Adrenal gland (tissue), 12 donors: ENCODE data around the gene DGCR6L. TPM values are rescaled to one million over a fixed set of nuclear protein-coding genes. Genes with fewer than 3 reads are reported as not detected.

Source experiments
- DNase-seq, 7 donors: peaks; one replicate each; pipeline ENCODE4 v3.0.0-alpha.2; 2019 to 2020
- H3K27ac ChIP-seq, 5 donors: fragments of 200-600 bp; sonication (generic) in 4 of 5; 1 replicate in 3 of 5; 2 replicates in 2 of 5; pipeline versions ENCODE4 v1.5.1 to v1.8.0; 2016 to 2020; ENCODE audit warnings: mild to moderate bottlenecking in 1 of 5
- H3K27me3 ChIP-seq: fragments of 200-600 bp; 2 replicates; pipeline ENCODE4 v1.8.0; 2021
- H3K36me3 ChIP-seq, 2 donors: fragments of 200-600 bp; replicated peaks in 1 of 2; 1 replicate in 1 of 2; 2 replicates in 1 of 2; pipeline versions ENCODE4 v1.5.1 to v1.8.0; 2018 to 2022
- H3K4me1 ChIP-seq, 2 donors: fragments of 200-600 bp; replicated peaks in 1 of 2; 1 replicate in 1 of 2; 2 replicates in 1 of 2; pipeline versions ENCODE4 v1.5.1 to v1.8.0; 2018 to 2021
- H3K4me3 ChIP-seq, 4 donors: fragments of 200-600 bp; sonication (generic) in 3 of 4; one replicate each; pipeline ENCODE4 v1.5.1; 2016 to 2018
- H3K9me3 ChIP-seq, 3 donors: fragments of 200-600 bp; sonication (generic) in 1 of 3; replicated peaks in 1 of 3; 1 replicate in 2 of 3; 2 replicates in 1 of 3; pipeline versions ENCODE4 v1.5.1 to v1.8.0; 2016 to 2021
- POLR2A ChIP-seq, 2 donors: fragments of 450-650 bp; IDR thresholded peaks; one replicate each; pipeline ENCODE4 v1.6.1; 2017; ENCODE audit warnings: antibody characterized with exemption in 2 of 2, mild to moderate bottlenecking in 2 of 2, moderate library complexity in 1 of 2
- WGBS, 4 donors: extraction: QIAGEN DNeasy Blood & Tissue Kit in 2 of 4; methylation state at CpG; one replicate each; pipeline versions ENCODE4 v1.1.5 to v1.1.7; 2013 to 2017; 5-methylcytosine and 5-hydroxymethylcytosine counted together
- intact Hi-C, 2 donors: fragments of 100-400 bp; cut with DNase I; formaldehyde crosslinking; loops; one replicate each; pipeline versions ENCODE4 v1.14.1 to v1.15.0; 2022 to 2023
- polyA plus RNA-seq, 3 donors: library from polyadenylated mRNA; stranded (reverse); fragments of 200-250 nt in 2 of 3; fragments of 350-450 nt in 1 of 3; fragmentation: Illumina TruSeq in 1 of 3; extraction: RNeasy Lipid Tissue Mini Kit (QIAGEN cat#74804) in 1 of 3; gene quantifications; one replicate each; pipeline ENCODE4 v1.2.3, GENCODE V29; 2013 to 2014
- total RNA-seq, 9 donors: library from RNA; depleted of rRNA in 4 of 9; stranded (reverse); fragments of >200 nt in 4 of 9; fragments of 120-200 nt in 1 of 9; fragmentation: NEBNext Ultra II Directional in 1 of 9; extraction: Animal tissue kit (Norgen Biotek cat#: 25700) in 1 of 9; gene quantifications; one replicate each; pipeline versions ENCODE4 v1.1.0 to v1.2.4, GENCODE V29; 2013 to 2023
- TF ChIP-seq, protein P1 (sequence below), 6 experiments: fragments of 450-650 bp in 4 of 6; fragments of 200-600 bp in 2 of 6; sonication (generic) in 1 of 6; IDR thresholded peaks; 1 replicate in 5 of 6; 2 replicates in 1 of 6; pipeline versions ENCODE4 v1.5.1 to v1.8.0; 2016 to 2021; ENCODE audit warnings: antibody characterized with exemption in 6 of 6, mild to moderate bottlenecking in 2 of 6, moderate library complexity in 1 of 6
- donor health status: healthy with polysubstance abuse.
- donor health status: Bipolar disorder and iron deficiency.
- donor health status: DM: yes; HTN: yes; CAD: no.
- donor health status: DM: no; HTN: no; CAD: no.
- donor health status: DM: no; HTN: no; CAD: no.
- donor health status: DM: yes; HTN: yes; CAD: no.

Gene DGCR6L
- total and polyA plus RNA-seq, 12 donors: 12.1 to 159 (median 74.1) TPM

DNA sequence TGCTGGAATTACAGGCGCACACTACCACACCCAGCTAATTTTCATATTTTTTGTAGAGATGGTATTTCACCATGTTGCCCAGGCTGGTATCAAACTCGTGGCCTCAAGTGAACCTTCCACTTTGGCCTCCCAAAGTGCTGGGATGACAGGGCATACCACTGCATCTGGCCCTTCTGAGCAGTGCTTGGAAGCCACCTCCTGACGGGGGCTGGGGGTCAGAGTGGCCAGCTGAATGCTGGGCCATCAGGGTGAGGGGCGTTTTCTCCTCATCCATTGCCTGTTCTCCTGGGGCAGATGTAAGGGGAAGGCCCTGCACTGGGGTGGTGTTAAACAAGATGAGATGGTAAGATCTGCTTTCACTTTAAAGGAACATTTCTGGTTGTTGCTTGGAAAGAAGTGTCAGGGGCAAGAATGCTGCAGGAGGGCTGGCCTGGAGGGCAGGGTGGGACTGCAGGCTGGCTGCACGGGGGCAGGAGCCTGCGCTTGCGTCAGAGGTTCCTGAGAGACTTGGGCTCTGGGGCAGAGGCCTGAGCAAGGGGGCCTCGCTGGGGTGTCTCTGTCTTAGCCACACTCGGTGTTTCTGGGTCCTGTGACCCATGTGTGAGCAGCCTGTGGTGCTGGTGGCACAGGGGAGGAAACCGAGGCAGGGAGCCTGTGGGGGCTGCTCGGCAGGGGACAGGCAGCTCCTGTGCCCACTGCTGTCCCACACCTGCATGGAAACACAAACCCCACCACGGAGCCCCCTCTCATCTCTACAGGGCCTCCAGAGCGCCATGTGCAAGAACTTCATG, 17.2 kb downstream of the DGCR6L start:
- no peaks in the 10 kb centered on the region for H3K36me3 ChIP-seq
- WGBS, 4 donors: 64 to 70% (median 66%) methylated on average over 9 to 13 of the region's 13 CpGs
- intact Hi-C loops: no loop called here
- H3K27me3 ChIP-seq: no peaks in the 10 kb centered on the region
- H3K27ac ChIP-seq: no peak overlapping the region
- H3K9me3 ChIP-seq: no peaks in the 10 kb centered on the region
- H3K4me3 ChIP-seq: no peak overlapping the region
- peaks cover 0 to 11% of the 10 kb centered on the region in 2 donors for H3K4me1 ChIP-seq
- TF ChIP-seq, protein P1, sequence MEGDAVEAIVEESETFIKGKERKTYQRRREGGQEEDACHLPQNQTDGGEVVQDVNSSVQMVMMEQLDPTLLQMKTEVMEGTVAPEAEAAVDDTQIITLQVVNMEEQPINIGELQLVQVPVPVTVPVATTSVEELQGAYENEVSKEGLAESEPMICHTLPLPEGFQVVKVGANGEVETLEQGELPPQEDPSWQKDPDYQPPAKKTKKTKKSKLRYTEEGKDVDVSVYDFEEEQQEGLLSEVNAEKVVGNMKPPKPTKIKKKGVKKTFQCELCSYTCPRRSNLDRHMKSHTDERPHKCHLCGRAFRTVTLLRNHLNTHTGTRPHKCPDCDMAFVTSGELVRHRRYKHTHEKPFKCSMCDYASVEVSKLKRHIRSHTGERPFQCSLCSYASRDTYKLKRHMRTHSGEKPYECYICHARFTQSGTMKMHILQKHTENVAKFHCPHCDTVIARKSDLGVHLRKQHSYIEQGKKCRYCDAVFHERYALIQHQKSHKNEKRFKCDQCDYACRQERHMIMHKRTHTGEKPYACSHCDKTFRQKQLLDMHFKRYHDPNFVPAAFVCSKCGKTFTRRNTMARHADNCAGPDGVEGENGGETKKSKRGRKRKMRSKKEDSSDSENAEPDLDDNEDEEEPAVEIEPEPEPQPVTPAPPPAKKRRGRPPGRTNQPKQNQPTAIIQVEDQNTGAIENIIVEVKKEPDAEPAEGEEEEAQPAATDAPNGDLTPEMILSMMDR (IDR thresholded peaks at IDR 0.05): no peak
- TF ChIP-seq POLR2A (IDR thresholded peaks at IDR 0.05): no peak
- DNase-seq: no peak

DNA sequence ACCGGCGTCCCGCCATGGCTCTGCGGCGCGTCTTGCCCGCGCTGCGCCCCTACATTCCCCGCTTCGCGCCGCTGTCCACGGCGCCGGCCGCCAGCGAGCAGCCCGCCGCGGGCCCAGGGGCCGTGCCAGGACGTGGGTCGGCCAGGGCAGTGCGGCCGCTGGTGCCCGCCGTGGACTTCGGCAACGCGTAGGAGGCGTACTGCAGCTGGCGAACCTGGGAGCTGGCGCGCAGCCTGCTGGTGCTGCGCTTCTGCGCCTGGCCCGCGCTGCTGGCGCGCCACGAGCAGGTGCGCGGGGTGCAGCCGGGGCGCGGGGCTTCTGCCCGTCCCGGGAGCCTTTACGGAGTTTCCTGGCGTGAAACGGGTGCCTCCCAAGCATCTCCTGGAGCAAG, 20.1 kb downstream of the DGCR6L start:
- Histone ChIP-seq H3K36me3 (no peaks in the 10 kb centered on the region), H3K4me3 (peak overlapping the region in 2 of 4 donors; percentile 33 to 53), H3K4me1 (peaks cover 0 to 11% of the 10 kb centered on the region in 2 donors), H3K27me3 (no peaks in the 10 kb centered on the region), H3K27ac (no peak overlapping the region), H3K9me3 (no peaks in the 10 kb centered on the region)
- TF ChIP-seq, protein P1 (IDR thresholded peaks at IDR 0.05): no peak
- TF ChIP-seq POLR2A (IDR thresholded peaks at IDR 0.05): no peak
- WGBS, 4 donors: 0 to 1% (median 0%) methylated on average over 17 to 52 of the region's 52 CpGs
- intact Hi-C loops: no loop called here
- DNase-seq: peak in 4 of 7 donors; percentile 32 to 54 (median 40)

DNA sequence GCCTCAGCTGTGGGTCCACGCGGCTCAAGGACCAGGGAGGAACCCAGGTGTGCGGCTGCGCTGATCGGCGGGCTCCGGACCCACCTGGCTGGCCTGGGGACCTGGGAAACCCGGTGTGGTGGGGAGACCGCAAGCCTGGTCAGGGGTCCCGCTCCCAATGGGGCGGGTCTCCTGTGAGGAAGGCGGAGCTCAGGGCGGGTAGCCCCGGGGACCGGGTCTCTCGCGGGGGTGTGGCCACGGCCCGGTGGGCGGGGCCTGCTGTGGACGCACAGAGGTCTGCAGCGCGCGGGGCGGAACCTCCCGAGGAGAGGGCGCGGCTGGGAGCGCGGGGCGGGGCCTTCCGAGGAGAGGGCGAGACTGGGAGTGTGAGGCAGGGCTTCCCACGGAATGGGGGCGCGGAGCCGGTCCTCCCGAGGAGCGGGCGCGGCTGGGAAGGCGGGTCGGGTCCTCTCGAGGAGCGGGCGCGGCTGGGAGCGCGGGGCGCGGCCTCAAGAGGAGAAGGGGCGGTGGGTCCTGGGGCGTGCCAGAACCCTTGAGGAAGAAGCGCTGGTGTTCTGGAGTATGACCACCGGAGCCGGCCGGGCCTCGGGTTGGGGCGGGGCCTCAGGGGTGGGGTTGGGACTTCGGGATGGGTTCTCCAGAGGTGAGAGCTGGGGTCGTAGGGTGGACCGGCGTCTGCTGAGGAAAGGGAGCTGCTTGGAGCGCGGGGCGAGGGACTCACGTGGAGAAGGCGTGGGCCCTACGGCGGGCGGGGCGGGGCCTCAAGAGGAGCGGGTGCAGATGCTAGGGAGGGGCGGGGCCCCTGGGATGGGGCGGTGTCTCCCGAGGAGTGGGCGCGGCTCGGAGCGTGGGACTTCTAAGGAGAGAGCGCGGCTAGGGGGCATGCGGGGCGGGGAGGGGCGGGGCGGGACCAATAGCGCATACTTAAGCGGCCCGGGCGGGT, 20.8 kb downstream of the DGCR6L start:
- Histone ChIP-seq H3K36me3 (no peaks in the 10 kb centered on the region), H3K27me3 (no peaks in the 10 kb centered on the region), H3K4me3 (peak overlapping the region in 2 of 4 donors; percentile 33 to 53), H3K27ac (no peak overlapping the region), H3K9me3 (no peaks in the 10 kb centered on the region), H3K4me1 (peaks cover 0 to 11% of the 10 kb centered on the region in 2 donors)
- intact Hi-C loops: no loop called here
- WGBS, 4 donors: 2 to 13% (median 4%) methylated on average over 25 to 90 of the region's 90 CpGs
- TF ChIP-seq, protein P1 (IDR thresholded peaks at IDR 0.05): no peak
- no peak for TF ChIP-seq POLR2A (IDR thresholded peaks at IDR 0.05)
- DNase-seq: peak; percentile 73 to 90 (median 80)
